ENCODE results near the gene IL31.

DNA sequence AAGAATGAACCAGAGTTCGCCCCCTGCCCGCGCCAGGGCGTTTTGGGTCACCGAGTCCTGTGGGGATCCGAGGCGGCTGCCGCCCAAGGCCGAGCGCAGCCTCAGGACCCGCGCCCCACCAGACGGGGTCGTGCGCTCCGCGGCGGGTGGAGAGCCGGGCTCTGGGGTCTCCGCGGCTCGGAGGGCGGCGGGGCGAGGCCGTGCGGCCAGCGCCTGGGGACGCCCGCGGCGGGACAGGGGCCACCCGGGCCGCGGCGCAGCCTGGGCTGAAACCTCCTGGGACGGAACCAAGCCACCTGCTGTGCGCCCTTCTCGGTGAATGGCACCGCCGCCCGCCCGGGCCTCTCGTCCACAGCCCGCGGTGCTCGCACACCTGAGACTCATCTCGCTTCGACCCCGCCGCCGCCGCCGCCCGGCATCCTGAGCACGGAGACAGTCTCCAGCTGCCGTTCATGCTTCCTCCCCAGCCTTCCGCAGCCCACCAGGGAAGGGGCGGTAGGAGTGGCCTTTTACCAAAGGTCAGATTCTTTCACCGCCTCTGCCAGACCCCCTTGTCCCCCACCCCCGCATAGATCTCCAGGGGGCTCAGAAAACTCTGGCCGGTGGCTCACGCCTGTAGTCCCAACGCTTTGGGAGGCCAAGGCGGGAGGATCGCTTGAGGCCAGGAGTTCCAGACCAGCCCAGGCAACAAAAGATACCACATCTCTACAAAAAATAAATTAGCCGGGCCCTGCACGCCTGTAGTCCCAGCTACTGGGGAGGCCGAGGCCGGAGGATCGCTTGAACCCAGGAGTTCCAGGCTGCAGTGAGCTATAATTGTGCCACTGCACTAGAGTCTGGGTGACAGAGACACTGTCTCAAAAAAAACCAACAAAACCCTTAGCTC lies 30.4 kb upstream of the IL31 start:
- TF ChIP-seq, protein P1, sequence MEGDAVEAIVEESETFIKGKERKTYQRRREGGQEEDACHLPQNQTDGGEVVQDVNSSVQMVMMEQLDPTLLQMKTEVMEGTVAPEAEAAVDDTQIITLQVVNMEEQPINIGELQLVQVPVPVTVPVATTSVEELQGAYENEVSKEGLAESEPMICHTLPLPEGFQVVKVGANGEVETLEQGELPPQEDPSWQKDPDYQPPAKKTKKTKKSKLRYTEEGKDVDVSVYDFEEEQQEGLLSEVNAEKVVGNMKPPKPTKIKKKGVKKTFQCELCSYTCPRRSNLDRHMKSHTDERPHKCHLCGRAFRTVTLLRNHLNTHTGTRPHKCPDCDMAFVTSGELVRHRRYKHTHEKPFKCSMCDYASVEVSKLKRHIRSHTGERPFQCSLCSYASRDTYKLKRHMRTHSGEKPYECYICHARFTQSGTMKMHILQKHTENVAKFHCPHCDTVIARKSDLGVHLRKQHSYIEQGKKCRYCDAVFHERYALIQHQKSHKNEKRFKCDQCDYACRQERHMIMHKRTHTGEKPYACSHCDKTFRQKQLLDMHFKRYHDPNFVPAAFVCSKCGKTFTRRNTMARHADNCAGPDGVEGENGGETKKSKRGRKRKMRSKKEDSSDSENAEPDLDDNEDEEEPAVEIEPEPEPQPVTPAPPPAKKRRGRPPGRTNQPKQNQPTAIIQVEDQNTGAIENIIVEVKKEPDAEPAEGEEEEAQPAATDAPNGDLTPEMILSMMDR (IDR thresholded peaks at IDR 0.05) = no peak
- TF ChIP-seq POLR2AphosphoS5 (IDR thresholded peaks at IDR 0.05) = no peak
- TF ChIP-seq POLR2A (IDR thresholded peaks at IDR 0.05) = no peak

Measured in prostate gland (tissue), 2 donors.